Measurements from ENCODE around the gene DDX41. TPM values are rescaled to one million over a fixed set of nuclear protein-coding genes. Genes with fewer than 3 reads are reported as not detected.

The DDX41 gene
- total RNA-seq, 1 donor from 2014 or later = 60.7 TPM

DNA sequence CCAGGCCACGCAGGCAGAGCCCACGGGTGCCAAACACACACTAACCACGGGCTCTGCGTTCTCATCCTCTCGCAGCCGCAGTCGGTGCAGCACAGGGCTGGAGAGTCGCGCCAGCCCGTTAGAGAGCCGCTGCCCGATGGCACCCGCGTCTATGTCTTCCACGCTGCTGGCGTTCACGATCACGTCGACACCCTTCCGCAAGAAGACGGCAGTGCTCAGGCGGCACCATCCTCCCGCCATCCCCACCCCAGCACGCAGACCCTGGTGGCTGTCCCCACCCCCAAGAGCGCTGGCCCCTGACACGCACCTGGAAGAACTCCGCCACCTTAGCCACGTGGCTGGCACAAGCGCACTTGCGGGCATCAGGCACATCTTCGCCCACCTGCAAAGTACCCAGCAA, 49.3 kb downstream of the DDX41 start:
- H3K4me3 ChIP-seq = no peak overlapping the region
- no peak overlapping the region for H3K27ac ChIP-seq
- peaks cover 83% of the 10 kb centered on the region for H3K79me2 ChIP-seq (ENCODE audit: low read depth)
- Mint-ChIP-seq H3K36me3 (peaks cover 45% of the 10 kb centered on the region), H3K4me3 (no peak overlapping the region), H3K4me1 (peaks cover 37% of the 10 kb centered on the region), H3K9me3 (peaks cover 9% of the 10 kb centered on the region), H3K27ac (no peak overlapping the region), H3K27me3 (ENCODE audit: insufficient read depth, low read depth) (peaks cover 22% of the 10 kb centered on the region)
- no peak overlapping the region for H3K9ac ChIP-seq
- peaks cover 66% of the 10 kb centered on the region for H3F3A ChIP-seq (ENCODE audit: low read depth)
- TF ChIP-seq EZH2 (IDR thresholded peaks at IDR 0.05) (no peak), EZH2phosphoT487 (IDR thresholded peaks at IDR 0.05) (no peak), CTCF (IDR thresholded peaks at IDR 0.05) (no peak)
- H2AFZ ChIP-seq (replicated peaks) = no peak overlapping the region
- peaks cover 53% of the 10 kb centered on the region for H4K20me1 ChIP-seq (ENCODE audit: low read depth)
- H3K27me3 ChIP-seq = no peaks in the 10 kb centered on the region
- peaks cover 14% of the 10 kb centered on the region for H3K36me3 ChIP-seq
- H3K4me2 ChIP-seq = no peak overlapping the region
- peaks cover 32% of the 10 kb centered on the region for H3K4me1 ChIP-seq
- H3K9me3 ChIP-seq (ENCODE audit: low read depth) = no peaks in the 10 kb centered on the region
- DNase-seq (ENCODE audit: low spot score) = no peak

GRCh38 chr5:177466861-177467260, 49.9 kb downstream of the DDX41 start:
- Mint-ChIP-seq H3K27me3 (ENCODE audit: insufficient read depth, low read depth) (peaks cover 20% of the 10 kb centered on the region), H3K4me1 (peaks cover 34% of the 10 kb centered on the region), H3K27ac (no peak overlapping the region), H3K36me3 (peaks cover 48% of the 10 kb centered on the region), H3K9me3 (peaks cover 9% of the 10 kb centered on the region), H3K4me3 (peak overlapping the region; percentile 54)
- Histone ChIP-seq H3F3A (ENCODE audit: low read depth) (peaks cover 67% of the 10 kb centered on the region), H3K4me3 (no peak overlapping the region), H3K27ac (no peak overlapping the region), H3K79me2 (ENCODE audit: low read depth) (peaks cover 80% of the 10 kb centered on the region), H3K9me3 (ENCODE audit: low read depth) (no peaks in the 10 kb centered on the region), H3K9ac (no peak overlapping the region), H4K20me1 (ENCODE audit: low read depth) (peaks cover 51% of the 10 kb centered on the region), H2AFZ (replicated peaks) (no peak overlapping the region), H3K4me1 (peaks cover 27% of the 10 kb centered on the region), H3K36me3 (peaks cover 14% of the 10 kb centered on the region), H3K27me3 (no peaks in the 10 kb centered on the region), H3K4me2 (no peak overlapping the region)
- TF ChIP-seq EZH2phosphoT487 (IDR thresholded peaks at IDR 0.05) (no peak), CTCF (IDR thresholded peaks at IDR 0.05) (no peak), EZH2 (IDR thresholded peaks at IDR 0.05) (no peak)
- no peak for DNase-seq (ENCODE audit: low spot score)

GRCh38 chr5:177465044-177465443, 51.7 kb downstream of the DDX41 start:
- Mint-ChIP-seq H3K27ac (no peak overlapping the region), H3K9me3 (peaks cover 9% of the 10 kb centered on the region), H3K36me3 (peaks cover 45% of the 10 kb centered on the region), H3K4me1 (peaks cover 25% of the 10 kb centered on the region), H3K4me3 (no peak overlapping the region), H3K27me3 (ENCODE audit: insufficient read depth, low read depth) (peaks cover 10% of the 10 kb centered on the region)
- H3K4me3 ChIP-seq = no peak overlapping the region
- peaks cover 73% of the 10 kb centered on the region for H3F3A ChIP-seq (ENCODE audit: low read depth)
- H3K27ac ChIP-seq = no peak overlapping the region
- H3K36me3 ChIP-seq = peaks cover 14% of the 10 kb centered on the region
- no peak overlapping the region for H3K9ac ChIP-seq
- H3K27me3 ChIP-seq = no peaks in the 10 kb centered on the region
- no peak overlapping the region for H3K4me2 ChIP-seq
- no peak for DNase-seq (ENCODE audit: low spot score)
- H4K20me1 ChIP-seq (ENCODE audit: low read depth) = peaks cover 48% of the 10 kb centered on the region
- no peaks in the 10 kb centered on the region for H3K9me3 ChIP-seq (ENCODE audit: low read depth)
- H2AFZ ChIP-seq (replicated peaks) = no peak overlapping the region
- TF ChIP-seq EZH2 (IDR thresholded peaks at IDR 0.05) (no peak), EZH2phosphoT487 (IDR thresholded peaks at IDR 0.05) (no peak), CTCF (IDR thresholded peaks at IDR 0.05) (no peak)
- peaks cover 9% of the 10 kb centered on the region for H3K4me1 ChIP-seq
- H3K79me2 ChIP-seq (ENCODE audit: low read depth) = peaks cover 62% of the 10 kb centered on the region

All from neural progenitor cell (in vitro differentiated cells).